NCI-H510A (cell line): Measurements from ENCODE around the gene SLC12A6.
A peak's percentile ranks its signal among the peaks of the same experiment; 100 is the strongest.
"Not testable (repeated sequence)": the region's sequence is repeated elsewhere in the genome, so short reads cannot be mapped to it uniquely, and the experiment has no call there.

Experiments used
- DNase-seq: peaks from one replicate; lab custom pipeline; 2025; lab: John Stamatoyannopoulos, UW

Gene SLC12A6

DNA sequence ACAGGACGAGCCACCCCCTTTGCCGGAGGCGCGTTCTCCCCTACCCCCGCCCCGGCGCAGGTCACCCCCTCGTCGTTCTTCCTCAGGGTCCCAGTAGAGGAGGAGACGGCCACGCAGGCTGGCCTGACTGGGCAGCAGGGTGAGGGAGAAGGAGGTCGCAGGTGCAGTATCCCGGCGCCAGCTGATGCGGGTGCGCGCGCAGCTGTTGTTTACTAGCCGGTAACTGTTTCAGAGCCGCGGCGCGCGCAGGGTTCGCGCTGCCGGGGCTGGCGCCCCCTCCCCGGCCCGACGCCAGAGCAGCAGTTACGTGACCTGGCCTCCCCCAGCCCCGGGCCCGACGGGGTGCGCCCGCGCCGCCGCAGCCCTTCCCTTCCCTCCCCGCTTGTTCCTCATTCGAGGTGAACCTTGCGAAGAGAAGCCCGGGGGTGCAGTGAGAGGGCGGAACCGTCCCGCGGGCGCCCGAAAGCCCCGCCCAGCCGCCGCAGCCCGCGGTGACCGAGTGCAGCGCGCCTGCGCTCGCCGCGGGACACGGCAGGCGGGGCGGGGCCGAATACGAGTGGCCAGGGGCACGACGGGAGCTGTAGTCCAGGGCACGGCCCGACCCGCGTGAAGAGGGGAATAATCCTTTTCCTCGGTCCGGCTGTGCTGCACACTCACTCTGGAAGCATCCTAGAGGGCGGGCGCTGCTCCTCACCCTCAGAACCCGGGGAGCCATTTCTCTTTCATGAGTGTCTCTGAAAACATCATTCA, at the start of gene SLC12A6:
Gene SLC12A6 (minus strand): TSS at position 225 of the 750 bp plus-strand sequence. CDS start 1,101 bp downstream, outside the sequence.
- peak; percentile 71 for DNase-seq

DNA sequence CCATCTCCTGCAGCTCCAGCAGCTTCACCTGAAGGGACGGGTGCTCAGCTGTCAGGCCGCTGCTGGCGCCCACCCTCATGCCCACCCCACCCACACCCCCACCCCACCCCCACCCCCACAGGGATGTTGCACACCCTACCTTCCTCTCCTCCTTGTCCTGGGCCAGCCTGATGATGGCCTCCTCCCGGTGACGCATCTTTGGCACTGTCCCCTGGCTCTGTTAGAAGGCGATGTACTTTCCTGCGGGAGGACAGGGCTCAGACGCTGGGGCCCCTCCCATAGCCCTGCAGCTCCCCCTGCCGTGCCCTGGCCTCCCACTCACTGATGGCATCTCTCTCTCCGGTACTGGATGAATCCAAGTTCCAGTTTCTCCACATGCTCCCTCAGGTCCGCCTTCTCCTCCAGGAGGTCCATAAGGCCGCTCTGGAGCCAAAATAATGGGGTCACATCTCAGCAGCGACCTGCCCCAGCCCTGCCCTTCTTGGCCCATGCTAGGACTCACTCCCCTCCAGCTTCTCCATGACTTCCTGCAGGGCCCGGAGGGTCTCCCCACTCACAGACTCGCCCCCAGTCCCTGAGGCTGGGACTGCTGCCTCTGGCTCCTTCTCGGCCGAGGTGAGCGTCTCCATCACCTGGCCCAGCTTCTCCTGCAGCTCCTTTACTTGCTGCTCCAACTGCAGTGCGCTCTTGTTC, 44.4 kb upstream of the SLC12A6 start:
- DNase-seq: not testable (repeated sequence)

DNA sequence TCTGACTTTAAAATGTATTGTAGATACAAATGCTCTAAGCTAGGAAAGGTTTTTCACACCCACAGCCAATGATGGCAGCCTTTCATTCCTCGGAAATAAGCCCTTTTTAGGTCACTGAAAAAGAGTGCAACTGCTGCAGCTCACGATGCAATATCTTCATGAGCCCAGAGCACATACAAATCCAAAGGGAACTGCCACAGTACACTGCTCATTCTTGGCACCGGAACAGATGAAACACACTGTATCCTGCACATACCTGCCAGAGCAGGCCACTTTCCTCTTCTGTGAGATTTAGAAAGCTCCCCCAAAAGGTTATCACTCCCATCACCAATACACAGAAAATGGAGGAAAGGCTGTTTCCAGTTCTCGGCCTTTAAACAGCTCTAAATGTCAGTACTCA, 42.9 kb upstream of the SLC12A6 start:
- not testable (repeated sequence) for DNase-seq

DNA sequence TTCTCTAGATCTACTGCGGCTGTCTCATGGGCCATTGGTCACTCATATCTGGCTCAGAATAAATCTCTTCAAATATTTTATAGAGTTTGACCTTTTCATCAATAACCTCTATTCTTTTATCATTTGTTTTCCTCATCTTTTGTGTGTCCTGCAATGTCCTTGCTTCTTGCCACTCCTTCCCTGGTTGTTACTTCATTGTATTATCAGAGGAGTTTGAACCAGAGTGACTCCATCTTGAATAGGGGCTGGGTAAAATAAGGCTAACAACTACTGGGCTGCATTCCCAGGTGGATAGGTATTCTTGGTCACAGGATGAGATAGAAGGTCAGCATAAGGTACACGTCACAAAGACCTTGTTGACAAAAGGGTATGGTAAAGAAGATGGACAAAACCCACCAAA, 39.3 kb upstream of the SLC12A6 start:
- no peak for DNase-seq

- not testable (repeated sequence) for DNase-seq
Measured at GRCh38 chr15:34375541-34375940, 38.0 kb upstream of the SLC12A6 start.

DNA sequence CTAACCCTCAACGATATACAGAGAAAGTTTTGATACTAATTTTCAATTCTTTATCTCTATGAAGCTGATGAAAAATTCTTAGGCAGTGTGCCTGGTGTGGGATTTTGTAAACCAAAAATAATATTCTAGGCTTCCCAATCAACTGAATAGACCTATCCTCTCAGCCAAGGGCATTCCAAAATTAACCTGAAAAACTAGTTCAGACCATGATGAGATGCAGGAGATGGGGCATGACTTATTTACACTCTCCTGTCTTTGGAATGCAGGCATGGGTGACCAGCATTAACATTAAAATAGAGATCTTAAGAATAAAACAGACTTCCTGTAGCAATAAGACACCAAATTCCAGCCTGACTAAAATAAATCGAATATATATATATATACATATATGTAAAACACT, 37.2 kb upstream of the SLC12A6 start:
- DNase-seq: no peak

DNA sequence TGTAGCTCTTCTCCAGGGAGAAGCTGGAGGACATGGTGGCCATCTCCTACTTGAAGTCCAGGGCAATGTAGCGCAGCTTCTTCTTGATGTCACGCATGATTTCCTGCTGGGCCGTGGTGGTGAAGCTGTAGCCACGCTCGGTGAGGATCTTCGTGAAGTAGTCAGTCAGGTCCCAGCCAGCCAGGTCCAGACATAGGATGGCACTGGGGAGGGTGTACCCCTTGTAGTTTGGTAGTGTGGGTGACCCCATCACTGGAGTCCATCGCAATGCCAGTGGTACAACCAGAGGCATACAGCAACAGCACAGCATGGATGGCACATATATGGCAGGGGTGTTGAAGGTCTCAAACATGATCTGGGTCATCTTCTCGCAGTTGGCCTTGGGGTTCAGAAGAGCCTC, 36.4 kb upstream of the SLC12A6 start:
- no peak for DNase-seq

- DNase-seq: no peak
Measured at GRCh38 chr15:34370643-34371042, 33.1 kb upstream of the SLC12A6 start.

DNA sequence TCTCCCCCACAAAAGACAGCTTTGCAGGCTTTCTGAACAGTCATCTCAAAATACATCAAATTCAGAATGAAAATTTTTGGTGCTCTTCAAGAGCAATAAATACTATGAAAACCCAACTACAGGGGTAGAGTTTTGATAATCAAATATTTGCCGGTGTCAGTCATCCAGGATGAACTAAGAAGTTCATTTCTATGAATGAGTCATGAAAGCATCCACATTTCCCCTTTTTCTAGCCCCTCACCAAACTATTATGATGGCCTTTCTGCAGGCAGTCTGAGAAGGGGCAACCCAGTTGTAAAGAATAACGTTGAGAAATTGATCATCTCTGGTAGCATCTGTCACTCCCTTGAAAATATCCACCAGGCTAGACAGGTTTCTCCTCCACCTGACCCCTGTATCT, 32.5 kb upstream of the SLC12A6 start:
- no peak for DNase-seq

DNA sequence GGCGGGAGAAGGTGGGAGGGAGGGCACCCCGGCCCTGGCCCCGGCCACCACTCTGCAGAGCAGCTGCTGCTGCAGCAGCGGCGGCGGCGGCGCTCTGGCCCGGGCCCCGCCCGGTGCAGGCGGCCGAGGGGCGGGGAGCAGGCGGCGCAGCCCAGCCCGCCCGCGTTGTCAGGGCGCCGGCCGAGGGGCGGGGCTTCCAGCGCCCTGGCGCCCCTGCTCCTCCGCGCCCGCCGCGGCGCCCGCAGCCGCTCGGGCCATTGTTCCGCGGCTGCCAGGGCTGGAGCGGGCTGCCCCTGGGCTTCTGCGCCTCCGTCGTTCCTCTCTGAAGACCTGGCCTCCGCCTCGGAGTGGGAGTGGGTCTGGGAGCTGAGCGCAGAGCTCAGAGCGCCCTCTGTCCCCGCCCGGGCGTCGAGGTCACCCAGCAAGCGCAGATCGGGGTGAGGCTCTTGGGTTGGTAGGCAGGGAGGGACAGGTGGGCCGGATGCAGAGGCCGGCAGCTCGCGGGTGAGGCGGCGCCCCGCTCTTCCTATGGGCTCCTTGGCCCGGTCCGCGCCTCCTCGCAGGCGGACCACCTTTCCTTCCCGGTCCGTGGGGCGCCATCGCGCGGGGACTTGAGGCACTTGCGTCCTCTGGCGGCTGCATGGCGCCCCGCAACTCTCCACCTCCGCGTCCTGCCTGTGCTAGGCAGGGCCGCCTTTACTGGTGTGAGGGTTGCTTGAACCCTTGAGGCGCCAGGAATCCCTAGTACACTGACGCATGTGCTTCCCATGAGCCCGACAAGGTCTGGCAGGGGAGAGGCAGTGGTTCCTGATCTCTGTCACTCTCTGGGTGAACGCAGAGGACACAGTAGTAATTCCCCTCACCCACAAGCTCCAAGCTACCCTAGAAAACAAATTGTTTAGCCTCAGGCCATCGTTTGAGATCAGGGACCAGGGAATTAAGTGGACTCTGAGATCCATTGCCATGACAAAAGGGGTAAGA, 29.8 kb upstream of the SLC12A6 start, which contains the start of gene LPCAT4:
Gene LPCAT4 (minus strand): TSS at position 96 of the 981 bp plus-strand sequence. CDS start 96 bp downstream, outside the sequence.
- DNase-seq: peak; percentile 76

DNA sequence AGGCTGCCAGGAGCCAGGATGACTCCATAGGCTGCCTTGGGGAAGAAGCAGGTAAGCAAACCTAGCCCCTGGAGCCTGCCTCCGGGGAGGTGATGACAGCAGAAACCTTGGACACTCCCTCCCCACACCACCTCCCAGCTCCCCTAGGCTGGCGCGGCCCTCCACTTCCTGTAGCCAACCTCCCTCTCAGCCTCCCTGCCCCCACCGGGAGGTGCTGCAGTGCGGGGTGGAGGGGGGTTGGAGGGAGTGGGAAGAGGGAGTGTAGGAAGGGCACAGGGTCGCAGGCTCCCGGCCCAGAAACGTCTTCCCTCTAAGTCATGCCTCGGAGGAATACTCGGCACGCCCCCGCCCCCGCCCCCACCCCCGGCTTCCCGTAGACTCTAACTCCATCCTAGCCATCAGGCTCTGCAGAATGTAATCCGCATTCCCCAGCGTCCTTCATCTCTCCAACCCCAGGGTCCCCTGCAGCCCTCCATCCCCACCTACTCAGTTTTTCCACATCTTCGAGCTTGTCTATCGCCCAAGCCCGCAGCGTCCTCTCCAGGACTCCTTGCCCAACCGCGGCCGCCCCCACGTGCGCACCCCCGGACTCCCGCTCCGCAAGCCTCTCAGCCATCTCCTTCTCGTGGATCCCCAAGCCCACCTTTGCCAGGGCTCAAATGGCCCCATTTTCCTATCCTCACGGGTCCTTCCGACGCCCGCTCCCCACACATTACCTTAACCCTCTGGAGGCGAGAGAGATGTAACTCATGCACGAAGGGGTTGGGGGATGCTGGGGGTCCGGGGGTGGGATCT, 28.9 kb upstream of the SLC12A6 start:
- peak; percentile 59 for DNase-seq

DNA sequence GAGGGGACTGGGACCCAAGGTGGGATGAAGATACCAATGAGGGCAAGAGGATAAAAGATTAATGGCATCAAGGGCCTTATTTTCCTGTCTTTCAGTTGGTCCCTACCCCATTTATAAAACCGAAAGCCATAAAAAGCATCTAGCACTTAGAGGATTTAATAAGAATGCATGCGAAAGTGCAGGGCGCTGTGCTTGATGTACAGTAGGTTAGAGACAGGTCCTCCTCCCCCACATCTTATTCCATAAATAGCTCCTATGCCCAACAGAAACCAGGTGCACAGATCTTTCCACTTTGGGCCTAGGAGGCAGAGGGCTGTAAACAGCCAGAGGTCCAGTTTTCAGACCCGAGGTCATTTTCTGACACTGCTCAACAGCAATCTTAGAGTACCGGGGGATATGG, 28.3 kb upstream of the SLC12A6 start:
- DNase-seq: no peak

DNA sequence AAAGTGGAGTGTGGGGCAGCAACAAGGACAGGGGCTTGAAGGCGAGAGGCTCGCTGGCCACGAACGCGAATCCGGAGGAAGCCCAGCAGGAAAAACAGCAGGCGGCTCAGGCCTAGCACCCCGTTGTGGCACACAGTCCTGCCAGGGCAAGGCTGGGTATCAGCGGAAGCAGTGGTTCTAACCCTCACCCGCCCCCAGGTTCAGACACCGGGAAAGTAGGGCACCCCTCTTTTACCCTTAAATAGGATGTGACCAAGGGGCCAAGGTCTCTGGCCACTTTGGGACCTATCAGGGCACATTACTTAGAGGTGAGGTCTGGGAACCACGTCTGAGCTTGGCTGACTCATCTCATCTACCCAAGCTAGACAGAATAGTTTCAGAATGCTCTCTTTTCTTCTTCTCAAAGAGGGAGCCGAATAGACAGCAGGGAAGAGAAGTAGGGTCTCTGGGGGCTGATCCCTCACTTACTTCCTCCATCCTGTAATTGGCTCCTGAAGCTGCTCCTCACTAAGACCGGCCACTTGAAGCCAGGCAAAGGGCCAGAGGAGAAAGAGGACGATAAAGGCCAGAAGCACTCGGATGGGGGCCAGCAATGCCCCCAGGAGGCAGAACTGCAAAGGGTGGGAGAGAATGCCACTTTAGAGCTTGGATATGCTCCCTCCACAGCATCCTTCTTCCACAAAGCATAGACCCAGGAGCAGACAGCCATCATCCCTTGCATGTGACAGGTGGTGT, 27.7 kb upstream of the SLC12A6 start:
- DNase-seq: no peak

GRCh38 chr15:34364041-34364440, 26.5 kb upstream of the SLC12A6 start:
- no peak for DNase-seq

DNA sequence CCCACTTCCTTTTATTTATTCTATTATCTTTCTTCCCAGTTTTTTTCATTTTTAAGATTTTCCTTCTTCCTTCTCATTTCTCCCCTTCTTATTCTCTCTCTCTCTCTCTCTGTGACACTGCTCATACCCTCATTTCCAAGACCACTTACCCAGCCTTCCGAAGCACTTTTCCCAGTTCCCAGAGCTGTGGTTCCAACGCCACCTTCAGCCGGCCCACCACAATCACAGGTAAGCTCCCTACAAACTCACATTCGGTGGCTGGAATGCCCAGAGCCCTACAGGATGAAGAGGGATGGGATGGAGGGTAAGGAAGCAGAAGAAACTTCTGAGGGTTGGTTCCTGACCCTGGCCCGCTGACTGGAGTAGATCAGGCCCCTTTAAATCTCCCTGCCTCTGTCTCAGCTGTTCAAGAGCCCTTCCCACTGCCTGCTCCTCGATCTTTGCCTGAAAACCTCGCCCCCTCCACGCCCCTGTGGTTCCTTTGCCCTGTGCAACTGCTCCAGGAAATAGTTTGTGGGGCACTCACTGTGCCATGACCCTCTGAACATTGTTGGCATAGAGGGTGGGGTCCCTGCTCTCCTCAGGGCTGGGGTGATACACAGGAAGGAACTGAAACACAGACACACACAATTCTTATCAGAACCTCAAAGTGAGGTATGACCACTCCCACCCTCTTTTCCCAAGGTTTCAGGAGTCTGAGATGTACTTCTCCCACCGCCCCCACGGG, 24.6 kb upstream of the SLC12A6 start:
- no peak for DNase-seq

GRCh38 chr15:34361278-34361677, 23.7 kb upstream of the SLC12A6 start:
- DNase-seq: no peak

DNA sequence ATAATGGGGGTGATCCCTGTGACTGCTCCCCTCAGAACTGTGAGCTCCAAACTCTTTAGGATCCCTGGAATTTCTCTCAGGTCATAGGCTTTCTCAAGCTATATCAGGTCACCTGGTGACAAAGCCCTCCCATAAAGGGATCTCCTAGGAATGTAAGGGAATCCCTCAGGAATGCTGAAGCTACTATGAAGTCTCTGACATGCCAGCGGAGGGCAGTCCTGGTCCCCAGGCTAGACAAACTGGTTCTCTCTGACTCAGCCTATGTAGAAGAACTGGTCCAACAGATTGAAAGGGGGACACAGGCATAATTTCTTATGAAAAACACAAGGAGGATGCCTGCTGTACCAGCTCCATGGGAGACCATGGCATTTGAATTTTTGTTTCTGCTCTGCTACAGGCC, 22.7 kb upstream of the SLC12A6 start:
- no peak for DNase-seq

- no peak for DNase-seq
Measured at GRCh38 chr15:34359416-34359815, 21.8 kb upstream of the SLC12A6 start.

GRCh38 chr15:34358948-34359347, 21.4 kb upstream of the SLC12A6 start:
- DNase-seq: no peak

GRCh38 chr15:34358367-34358766, 20.8 kb upstream of the SLC12A6 start:
- DNase-seq: no peak
